SK-N-MC (cell line): ENCODE data around the gene PIH1D2.

Experiments
- EZH2 ChIP-seq: fragments of 200-600 bp; sonication (generic); IDR thresholded peaks from one replicate; pipeline ENCODE4 v1.6.1; 2017; ENCODE audit warnings: antibody characterized with exemption
- FOXP2 ChIP-seq: optimal IDR thresholded peaks from 2 replicates; pipeline ENCODE3; 2011; ENCODE audit warnings: mild to moderate bottlenecking, moderate library complexity; ENCODE audit not compliant: insufficient read depth; ENCODE audit errors: extremely low read length, control extremely low read depth
- POLR2AphosphoS5 ChIP-seq: IDR thresholded peaks from 2 replicates; pipeline ENCODE4 v1.6.1; 2012; ENCODE audit warnings: mild to moderate bottlenecking, low read depth, low read length, borderline replicate concordance

GRCh38 chr11:112086422-112087191 is 12.8 kb upstream of the PIH1D2 start, which contains the start of the genes SDHD and TIMM8B:
- TF ChIP-seq POLR2AphosphoS5 (peak; percentile 92), EZH2 (no peak), FOXP2 (peak; percentile 70)
